GM19438 (cell line): ENCODE data around the gene TARBP1.
"Not testable (repeated sequence)": the region's sequence is repeated elsewhere in the genome, so short reads cannot be mapped to it uniquely, and the experiment has no call there.

Source experiments
- ATAC-seq: cut with Tn5 transposase; IDR thresholded peaks from one replicate; pipeline ENCODE4 v1.9.1; 2021; ENCODE audit warnings: low read depth; ENCODE audit not compliant: unreplicated experiment

TARBP1 gene

GRCh38 chr1:234438579-234438978, 40.4 kb downstream of the TARBP1 start:
- ATAC-seq: no peak

- ATAC-seq: no peak
These were observed 41.4 kb downstream of the TARBP1 start for GRCh38 chr1:234437423-234438171.

DNA sequence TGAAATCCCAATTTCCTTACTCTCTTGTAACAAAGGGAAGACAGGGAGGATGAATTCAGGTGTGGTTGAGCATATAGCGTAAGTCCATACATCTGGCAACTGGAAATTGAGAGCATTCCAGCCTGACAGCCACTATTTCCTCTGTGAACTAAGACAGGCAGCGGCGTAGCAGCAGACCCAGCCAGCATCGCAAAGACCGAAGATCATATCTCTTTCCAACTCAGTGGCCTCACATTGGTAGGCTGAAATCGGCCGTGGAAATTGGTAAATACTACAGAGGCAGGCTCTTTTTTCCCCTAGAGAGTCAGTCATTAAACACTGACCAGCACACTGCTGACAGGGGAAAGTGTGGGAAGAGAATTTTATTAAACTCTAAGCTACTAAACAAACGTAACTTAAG, 43.4 kb downstream of the TARBP1 start:
- no peak for ATAC-seq

DNA sequence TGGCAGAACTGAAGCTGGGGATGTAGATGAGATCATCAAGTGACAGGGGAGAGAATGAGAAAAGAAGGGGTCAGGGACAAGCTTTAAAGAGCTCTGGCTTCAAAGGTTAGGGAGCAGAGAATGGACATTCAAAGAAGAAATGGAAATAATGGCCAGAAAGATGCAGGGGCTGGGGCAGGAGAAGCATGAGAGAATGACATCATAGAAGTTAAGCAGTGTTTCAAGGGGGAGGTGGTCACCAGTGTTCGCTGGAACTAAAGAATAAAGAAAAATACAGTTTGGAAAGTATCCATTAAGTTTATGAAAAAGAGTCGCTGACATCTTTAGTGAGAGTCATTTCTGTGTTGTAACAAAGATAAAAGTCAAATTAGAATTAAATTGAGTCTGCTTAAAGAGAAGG, 44.3 kb downstream of the TARBP1 start:
- no peak for ATAC-seq

DNA sequence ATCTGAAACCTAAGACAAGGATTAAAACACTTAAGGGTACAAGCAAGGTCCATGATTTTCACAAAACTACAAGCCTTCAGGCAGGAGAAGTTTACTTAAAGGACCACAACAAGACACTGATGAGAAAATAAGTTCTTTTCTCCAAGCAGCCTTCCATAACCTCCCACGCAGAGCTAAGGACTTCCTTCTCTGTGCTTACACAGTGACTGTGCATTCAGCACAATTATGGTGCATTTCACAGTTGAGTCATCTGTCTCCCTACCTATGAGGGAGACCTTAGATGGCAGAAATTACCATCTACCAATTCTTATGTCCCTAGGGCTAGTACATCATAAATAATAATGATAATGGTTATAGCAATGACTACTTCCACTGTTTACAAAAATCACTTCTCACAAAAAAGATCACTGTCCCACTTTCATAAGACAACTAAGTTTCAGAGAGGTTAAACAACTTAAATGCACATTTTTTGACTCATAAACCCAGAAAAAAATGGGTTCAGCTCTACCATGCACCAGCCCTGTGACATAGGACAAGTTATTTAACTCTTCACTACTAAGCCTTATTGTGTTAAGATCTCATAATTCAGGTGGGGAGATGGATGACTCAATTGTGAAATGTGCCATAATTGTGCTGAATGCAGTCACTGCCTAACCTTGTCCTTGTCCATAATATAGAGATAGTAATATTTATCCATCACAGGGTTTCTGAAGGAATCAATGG, 45.3 kb downstream of the TARBP1 start:
- no peak for ATAC-seq

GRCh38 chr1:234431255-234431654, 47.7 kb downstream of the TARBP1 start:
- ATAC-seq: no peak

DNA sequence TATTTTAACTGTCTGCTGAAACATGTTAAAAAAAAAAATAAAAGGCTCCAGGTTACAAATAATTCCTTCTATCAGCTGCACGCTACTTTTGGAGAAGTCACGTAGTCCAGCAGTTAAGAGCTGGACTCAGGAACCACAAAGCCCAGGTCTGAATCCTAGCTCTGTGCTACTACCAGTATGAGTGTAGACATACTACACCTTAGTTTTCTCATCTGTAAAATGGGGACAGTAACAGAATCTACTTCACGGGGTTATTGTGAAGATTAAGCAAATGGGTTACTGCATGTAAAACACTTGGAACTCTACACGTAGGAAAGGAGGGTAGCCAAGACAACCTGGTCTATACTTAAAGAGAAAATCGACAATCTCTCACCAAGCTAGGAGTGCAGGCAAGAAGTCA, 48.3 kb downstream of the TARBP1 start:
- no peak for ATAC-seq

GRCh38 chr1:234429434-234429806, 49.6 kb downstream of the TARBP1 start:
- no peak for ATAC-seq

GRCh38 chr1:234427950-234428646, 50.9 kb downstream of the TARBP1 start:
- ATAC-seq: no peak

DNA sequence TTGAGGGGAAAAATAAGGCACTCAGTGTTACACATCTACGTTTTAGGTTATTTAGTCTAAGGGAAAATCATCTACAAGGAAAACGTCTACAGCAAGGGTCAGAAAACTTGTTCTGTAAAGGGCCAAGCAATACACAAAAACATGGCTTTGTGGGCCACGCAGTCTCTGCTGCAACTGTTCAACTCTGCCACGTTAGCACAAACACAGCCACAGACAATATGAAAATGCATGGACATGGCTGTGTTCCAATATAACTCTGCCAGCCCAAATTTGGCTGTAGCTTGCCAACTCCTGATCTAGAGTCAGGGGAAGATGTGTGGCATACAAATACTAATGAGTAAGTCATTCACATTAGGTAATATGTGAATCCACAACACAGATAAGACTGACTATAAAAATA, 65.0 kb downstream of the TARBP1 start:
- ATAC-seq: no peak

GRCh38 chr1:234413485-234413884, 65.5 kb downstream of the TARBP1 start:
- ATAC-seq: no peak

DNA sequence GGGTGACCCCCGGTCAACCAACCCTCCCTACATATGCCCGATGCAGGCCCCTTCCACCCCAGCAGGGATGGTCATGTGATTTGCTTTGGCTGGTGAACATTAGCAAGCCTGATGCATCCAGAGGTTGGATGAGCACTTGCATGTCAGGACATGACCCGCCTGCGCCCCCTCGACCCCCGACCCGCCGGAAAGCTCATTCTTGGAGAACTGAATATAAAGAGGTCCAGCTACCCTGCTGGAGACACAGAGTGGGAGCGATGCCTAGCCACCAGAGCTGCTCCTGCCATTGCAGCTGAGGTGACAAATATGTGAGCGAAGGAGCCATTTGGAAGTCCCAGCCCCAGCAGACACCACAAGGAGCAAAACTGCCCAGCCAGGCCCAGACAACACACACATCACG, 66.1 kb downstream of the TARBP1 start:
- ATAC-seq: no peak

DNA sequence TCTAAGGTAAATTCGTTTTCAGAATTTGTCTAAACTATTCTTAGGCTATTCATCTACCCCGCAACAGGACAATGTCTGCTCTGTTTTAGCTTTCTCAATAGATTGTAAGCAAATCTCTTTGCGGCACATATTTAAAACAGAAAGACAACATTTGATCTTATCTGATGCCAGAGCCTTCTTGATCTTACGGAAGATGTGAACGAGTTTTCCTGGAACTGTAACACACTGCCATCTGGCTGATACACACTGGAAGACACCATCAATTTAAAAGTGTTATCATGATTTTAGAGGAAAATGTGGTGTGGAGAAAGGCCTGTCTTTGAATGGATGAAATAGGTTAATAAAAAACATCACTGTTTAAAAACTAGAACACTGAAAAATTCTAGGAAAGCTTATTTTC, 69.7 kb downstream of the TARBP1 start:
- no peak for ATAC-seq

DNA sequence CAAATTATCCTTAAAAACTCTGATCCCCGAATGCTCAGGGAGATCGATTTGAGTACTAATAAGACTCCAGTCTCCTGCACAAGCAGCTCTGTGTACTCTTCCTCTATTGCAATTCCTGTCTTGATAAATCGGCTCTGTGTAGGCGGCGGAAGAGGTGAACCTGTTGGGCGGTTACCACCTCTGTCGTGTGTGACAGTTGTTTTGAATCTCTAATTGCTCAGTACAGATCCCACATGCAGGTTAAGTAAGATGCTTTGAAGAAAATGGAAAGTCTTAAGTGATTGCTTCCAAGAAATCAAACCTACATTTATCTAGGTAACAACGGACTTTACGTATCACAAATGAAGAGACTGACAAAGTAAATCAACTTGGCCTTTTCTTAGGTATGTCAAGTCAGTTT, 70.2 kb downstream of the TARBP1 start:
- no peak for ATAC-seq

GRCh38 chr1:234406871-234407270, 72.1 kb downstream of the TARBP1 start:
- no peak for ATAC-seq

GRCh38 chr1:234405676-234406075, 73.3 kb downstream of the TARBP1 start:
- no peak for ATAC-seq

GRCh38 chr1:234402939-234403338, 76.0 kb downstream of the TARBP1 start:
- ATAC-seq: no peak

- ATAC-seq: no peak
These were observed 77.3 kb downstream of the TARBP1 start for GRCh38 chr1:234401658-234402057.

GRCh38 chr1:234400773-234401172, 78.2 kb downstream of the TARBP1 start:
- peak; percentile 59 for ATAC-seq

- not testable (repeated sequence) for ATAC-seq
These were observed 79.5 kb downstream of the TARBP1 start for GRCh38 chr1:234399515-234399914.

GRCh38 chr1:234398849-234399381, 80.1 kb downstream of the TARBP1 start:
- no peak for ATAC-seq
